IPS-11a (cell line): Measurements from ENCODE around the gene OR2M4.
"Not testable (repeated sequence)": the region's sequence is repeated elsewhere in the genome, so short reads cannot be mapped to it uniquely, and the experiment has no call there.

Experiments
- H3K4me3 ChIP-seq: one replicate; pipeline ENCODE4 v1.5.1; 2013; ENCODE audit warnings: low read depth, low read length, control low read depth

OR2M4 gene

GRCh38 chr1:248231117-248231516 is at the start of gene OR2M4:
OR2M4 (plus strand) TSS chr1:248231417; CDS start chr1:248238929, 7,512 bp downstream.
- H3K4me3 ChIP-seq = no peak within 1 kb of the TSS

- no peak overlapping the region for H3K4me3 ChIP-seq
Measured at GRCh38 chr1:248183996-248184395, 47.2 kb upstream of the OR2M4 start.

GRCh38 chr1:248187363-248187762 is 43.9 kb upstream of the OR2M4 start:
- H3K4me3 ChIP-seq = no peak overlapping the region

GRCh38 chr1:248189026-248189425 is 42.2 kb upstream of the OR2M4 start:
- H3K4me3 ChIP-seq = no peak overlapping the region

- H3K4me3 ChIP-seq = no peak overlapping the region
Measured at GRCh38 chr1:248194117-248194516, 37.1 kb upstream of the OR2M4 start.

GRCh38 chr1:248196965-248197364 is 34.3 kb upstream of the OR2M4 start, which contains the start of gene OR2M3:
OR2M3 (plus strand) TSS chr1:248197265; CDS start chr1:248203068, 5,803 bp downstream.
- H3K4me3 ChIP-seq = no peak within 1 kb of the TSS

- no peak overlapping the region for H3K4me3 ChIP-seq
Measured at GRCh38 chr1:248215880-248216279, 15.3 kb upstream of the OR2M4 start.

- no peak overlapping the region for H3K4me3 ChIP-seq
Measured at GRCh38 chr1:248225537-248225936, 5.7 kb upstream of the OR2M4 start.

GRCh38 chr1:248229360-248229908 is 1.8 kb upstream of the OR2M4 start:
- H3K4me3 ChIP-seq = no peak overlapping the region

GRCh38 chr1:248239478-248239877 is 8.3 kb downstream of the OR2M4 start:
- H3K4me3 ChIP-seq = no peak overlapping the region

- H3K4me3 ChIP-seq = no peak overlapping the region
Measured at GRCh38 chr1:248243204-248243603, 12.0 kb downstream of the OR2M4 start.

GRCh38 chr1:248259309-248259708 is 28.1 kb downstream of the OR2M4 start:
- H3K4me3 ChIP-seq = not testable (repeated sequence)

GRCh38 chr1:248268178-248268577 is 37.0 kb downstream of the OR2M4 start:
- H3K4me3 ChIP-seq = no peak overlapping the region

- H3K4me3 ChIP-seq = not testable (repeated sequence)
Measured at GRCh38 chr1:248273225-248273624, 42.0 kb downstream of the OR2M4 start.

- no peak within 1 kb of the TSS for H3K4me3 ChIP-seq
Measured at GRCh38 chr1:248277876-248278275, 46.7 kb downstream of the OR2M4 start, which contains the start of gene OR2T33. OR2T33 (minus strand) TSS chr1:248277976; CDS start chr1:248273814, 4,162 bp downstream.

GRCh38 chr1:248288391-248288790 is 57.2 kb downstream of the OR2M4 start:
- H3K4me3 ChIP-seq = no peak overlapping the region
